ENCODE measurements around the gene RASA2. TPM values are rescaled to one million over a fixed set of nuclear protein-coding genes. Genes with fewer than 3 reads are reported as not detected.

Gene RASA2
- total and polyA plus RNA-seq, 10 of the 15 experiments (the other 5 are each of a cell fraction or from before 2014, with no cell fraction given) = 1.9 to 9.4 (median 7.2) TPM

DNA sequence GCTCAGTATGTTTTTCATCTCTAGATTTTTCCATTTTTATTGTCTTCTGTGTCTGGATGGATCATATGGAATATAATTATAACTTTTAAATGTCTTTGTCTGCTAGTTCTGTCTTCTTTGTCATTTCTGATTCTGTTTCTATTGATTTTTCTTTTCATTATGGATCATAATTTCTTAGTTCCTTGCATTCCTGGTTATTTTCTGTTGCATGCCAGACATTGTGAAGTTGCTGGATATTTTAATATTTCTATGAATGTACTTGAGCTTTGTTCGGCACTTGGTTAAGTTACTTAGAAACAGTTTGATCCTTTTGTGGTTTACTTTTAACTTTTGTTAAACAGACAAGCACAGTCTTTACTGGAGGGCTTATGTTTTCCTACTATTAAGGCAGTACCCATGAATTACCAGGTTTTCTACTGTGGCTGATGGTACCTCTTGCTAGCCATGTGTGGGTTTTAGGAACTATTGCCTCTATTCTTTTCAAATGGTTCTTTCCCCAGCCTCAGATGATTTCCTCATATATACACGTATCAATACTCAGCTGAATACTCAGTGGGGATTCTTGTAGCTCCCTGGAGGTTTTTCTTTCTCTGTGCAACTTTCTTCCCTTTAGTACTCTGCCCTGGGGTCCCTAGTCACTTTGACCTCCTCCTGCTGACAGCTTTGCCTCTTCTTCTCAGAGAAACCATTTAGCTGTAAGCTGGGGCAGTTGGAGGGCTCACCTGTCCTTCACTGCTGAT lies 64.3 kb downstream of the RASA2 start:
- intact Hi-C loops (cut with micrococcal nuclease; ENCODE audit: unreplicated experiment) (no loop called here), in situ Hi-C loops (cut with MboI) (no loop called here)
- DNase-seq (ENCODE audit: low read depth, low spot score) (no peak), FAIRE-seq (no peak), ATAC-seq (no peak)
- Histone ChIP-seq H3K9me3 (replicated peaks; ENCODE audit: control insufficient read depth, insufficient read depth, low read length) (no peaks in the 10 kb centered on the region; the same call in 1 of the 3 replicates), H4K20me1 (ENCODE audit: control insufficient read depth, insufficient read depth) (no peaks in the 10 kb centered on the region), H2AFZ (ENCODE audit: control insufficient read depth, low read depth, low read length) (no peak overlapping the region), H3K4me2 (ENCODE audit: control insufficient read depth, insufficient read depth) (no peak overlapping the region), H3K36me3 (ENCODE audit: control insufficient read depth in 2 of 2, insufficient read depth in 2 of 2, low read length in 1 of 2) (peaks cover 0 to under 1% of the 10 kb centered on the region in 2 experiments; a peak in 1 of 4 replicates), H3K27ac (ENCODE audit: control insufficient read depth, insufficient read depth) (no peak overlapping the region), H3K27me3 (replicated peaks in 1 of 2; ENCODE audit: control insufficient read depth in 2 of 2, insufficient read depth in 2 of 2, low read length in 1 of 2) (no peaks in the 10 kb centered on the region), H3K79me2 (ENCODE audit: control insufficient read depth, insufficient read depth, low read length) (no peaks in the 10 kb centered on the region), H3K4me3 (no peak overlapping the region), H3K9ac (ENCODE audit: control insufficient read depth, insufficient read depth, low read length) (no peak overlapping the region), H3K4me1 (ENCODE audit: control insufficient read depth, insufficient read depth, low read length) (peaks cover 4% of the 10 kb centered on the region; the same call in 1 of the 2 replicates)
- TF ChIP-seq ESRRA (IDR thresholded peaks at IDR 0.05; ENCODE audit: low read length) = no peak
- TF ChIP-seq MEF2B (IDR thresholded peaks at IDR 0.05; ENCODE audit: partially characterized antibody, poor library complexity, severe bottlenecking) = peak; percentile 28
- ChIA-PET SMC1A (ENCODE audit: uncharacterized antibody, unreplicated experiment) (interaction anchor here (1.4 to 2.1 kb wide), 3 partner anchors 9 to 91 kb away, joined by 4 to 11 read pairs (median 4); no protein-coding TSS in a partner anchor), POLR2A (interaction anchor here (0.7 kb wide), 1 partner anchor 189 kb away, joined by 5 read pairs; no protein-coding TSS in a partner anchor), RAD21 (ENCODE audit: unreplicated experiment) (interaction anchor here (0.9 to 2.8 kb wide), 3 partner anchors 52 to 91 kb away, joined by 4 to 8 read pairs (median 4); no protein-coding TSS in a partner anchor), CTCF (interaction anchor here (0.8 to 1.1 kb wide), 2 partner anchors 76 to 96 kb away, joined by 3 to 5 read pairs; no protein-coding TSS in a partner anchor)
- BruUV-seq (replicated peaks) = no TSS peak
- 79% methylated on average over 2 of the region's 2 CpGs for WGBS (ENCODE audit: insufficient coverage, insufficient replicate concordance, low lambda C conversion rate, missing lambda C conversion rate)

DNA sequence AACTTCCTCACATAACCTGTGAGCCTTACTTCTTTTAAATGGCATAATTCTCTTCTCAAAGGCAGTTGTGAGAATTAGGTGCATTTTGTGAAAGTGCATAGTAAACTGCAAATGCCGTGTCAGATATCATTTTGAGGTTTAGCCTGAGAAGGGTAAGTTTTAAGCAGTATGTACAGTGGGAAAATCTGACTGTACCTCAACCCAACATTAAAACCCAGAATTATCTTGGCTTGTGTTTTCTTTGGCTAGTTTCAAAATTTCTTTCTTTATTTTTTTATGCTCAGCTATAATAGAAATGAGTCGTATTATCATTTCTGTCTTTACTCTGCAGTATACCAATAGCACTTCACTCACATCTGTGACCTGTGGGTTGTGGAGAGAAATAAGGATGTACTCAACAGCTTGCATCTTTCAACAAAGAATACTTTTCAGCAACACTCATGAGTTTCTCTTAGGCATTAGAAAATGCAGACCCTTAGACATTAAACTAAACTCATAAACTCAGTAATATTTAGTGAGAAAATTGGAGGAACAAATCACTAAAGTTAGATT lies 65.7 kb downstream of the RASA2 start:
- Histone ChIP-seq H3K27me3 (replicated peaks in 1 of 2; ENCODE audit: control insufficient read depth in 2 of 2, insufficient read depth in 2 of 2, low read length in 1 of 2) (no peaks in the 10 kb centered on the region), H3K79me2 (ENCODE audit: control insufficient read depth, insufficient read depth, low read length) (no peaks in the 10 kb centered on the region), H4K20me1 (ENCODE audit: control insufficient read depth, insufficient read depth) (no peaks in the 10 kb centered on the region), H3K9ac (ENCODE audit: control insufficient read depth, insufficient read depth, low read length) (no peak overlapping the region), H3K4me3 (no peak overlapping the region), H3K36me3 (ENCODE audit: control insufficient read depth in 2 of 2, insufficient read depth in 2 of 2, low read length in 1 of 2) (peaks cover 0 to 2% of the 10 kb centered on the region in 2 experiments; a peak in 2 of 4 replicates), H3K4me2 (ENCODE audit: control insufficient read depth, insufficient read depth) (no peak overlapping the region), H2AFZ (ENCODE audit: control insufficient read depth, low read depth, low read length) (no peak overlapping the region), H3K4me1 (ENCODE audit: control insufficient read depth, insufficient read depth, low read length) (peaks cover 4% of the 10 kb centered on the region; the same call in 1 of the 2 replicates), H3K9me3 (replicated peaks; ENCODE audit: control insufficient read depth, insufficient read depth, low read length) (no peaks in the 10 kb centered on the region; the same call in 1 of the 3 replicates), H3K27ac (ENCODE audit: control insufficient read depth, insufficient read depth) (no peak overlapping the region)
- ChIA-PET POLR2A (interaction anchor here (0.6 kb wide), 1 partner anchor 181 kb away, joined by 3 read pairs; no protein-coding TSS in a partner anchor), SMC1A (ENCODE audit: uncharacterized antibody, unreplicated experiment) (interaction anchor here (0.6 to 2.1 kb wide), 6 partner anchors 8 to 1465 kb away, joined by 3 to 11 read pairs (median 4); no protein-coding TSS in a partner anchor), RAD21 (ENCODE audit: unreplicated experiment) (interaction anchor here (2.8 kb wide), 1 partner anchor 92 kb away, joined by 8 read pairs; no protein-coding TSS in a partner anchor), CTCF (interaction anchor here (0.5 to 12.9 kb wide), 6 partner anchors 9 to 657 kb away, joined by 3 to 306 read pairs (median 3); no protein-coding TSS in a partner anchor)
- no TSS peak for BruUV-seq (replicated peaks)
- no peak for FAIRE-seq
- intact Hi-C loops (cut with micrococcal nuclease; ENCODE audit: unreplicated experiment) (no loop called here), in situ Hi-C loops (cut with MboI) (no loop called here)
- no peak for DNase-seq (ENCODE audit: low read depth, low spot score)
- no peak for ATAC-seq
- WGBS (ENCODE audit: insufficient coverage, insufficient replicate concordance, low lambda C conversion rate, missing lambda C conversion rate) = 26% methylated on average over 2 of the region's 2 CpGs
- TF ChIP-seq, protein P1, sequence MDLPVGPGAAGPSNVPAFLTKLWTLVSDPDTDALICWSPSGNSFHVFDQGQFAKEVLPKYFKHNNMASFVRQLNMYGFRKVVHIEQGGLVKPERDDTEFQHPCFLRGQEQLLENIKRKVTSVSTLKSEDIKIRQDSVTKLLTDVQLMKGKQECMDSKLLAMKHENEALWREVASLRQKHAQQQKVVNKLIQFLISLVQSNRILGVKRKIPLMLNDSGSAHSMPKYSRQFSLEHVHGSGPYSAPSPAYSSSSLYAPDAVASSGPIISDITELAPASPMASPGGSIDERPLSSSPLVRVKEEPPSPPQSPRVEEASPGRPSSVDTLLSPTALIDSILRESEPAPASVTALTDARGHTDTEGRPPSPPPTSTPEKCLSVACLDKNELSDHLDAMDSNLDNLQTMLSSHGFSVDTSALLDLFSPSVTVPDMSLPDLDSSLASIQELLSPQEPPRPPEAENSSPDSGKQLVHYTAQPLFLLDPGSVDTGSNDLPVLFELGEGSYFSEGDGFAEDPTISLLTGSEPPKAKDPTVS (IDR thresholded peaks at IDR 0.05; ENCODE audit: low read depth, low read length) = no peak
- TF ChIP-seq MEF2A (IDR thresholded peaks at IDR 0.05; ENCODE audit: insufficient read depth, low read depth, low read length) (no peak), SUPT20H (IDR thresholded peaks at IDR 0.05; ENCODE audit: borderline replicate concordance, control insufficient read depth, low read depth, low read length) (no peak), BMI1 (IDR thresholded peaks at IDR 0.05; ENCODE audit: borderline replicate concordance) (no peak), ZNF24 (IDR thresholded peaks at IDR 0.05) (no peak), ZNF622 (IDR thresholded peaks at IDR 0.05) (no peak), TCF7 (IDR thresholded peaks at IDR 0.05; ENCODE audit: borderline replicate concordance) (no peak), GATAD2B (conservative IDR thresholded peaks at IDR 0.05; ENCODE audit: low read depth) (no peak), IKZF1 (conservative IDR thresholded peaks at IDR 0.05) (no peak), MYB (IDR thresholded peaks at IDR 0.05; ENCODE audit: borderline replicate concordance, low read depth, low read length) (no peak)

Measured in GM12878 (cell line).